HepG2 (cell line): ENCODE measurements around the gene GAL3ST2. TPM values are rescaled to one million over a fixed set of nuclear protein-coding genes. Genes with fewer than 3 reads are reported as not detected.

Experiments
- ATAC-seq: fragments of 200-7000 bp; cut with Tn5 transposase; 3 replicates; pipeline ENCODE4 v1.9.1; 2020; ENCODE audit warnings: mild to moderate bottlenecking, moderate library complexity
- BruUV-seq: library from RNA; stranded (reverse); fragments of 400-500 nt; replicated peaks from 2 replicates; lab custom pipeline; 2021; lab: Mats Ljungman, UMichigan
- CTCF ChIA-PET: fragments of 300-600 bp; formaldehyde crosslinking; extraction: SDS; loops from one replicate; lab custom pipeline; 2021; ENCODE audit warnings: low total read pairs, inconsistent platforms, low intra/inter-chr PET ratio; lab: Yijun Ruan, JAX
- POLR2A ChIA-PET: fragments of 350-600 bp; sonication (Branson Sonifier 250); formaldehyde crosslinking; loops from one replicate; lab custom pipeline; 2020; ENCODE audit warnings: antibody characterized with exemption, inconsistent platforms; lab: Yijun Ruan, JAX
- DNase-seq: peaks from one replicate; pipeline ENCODE4 v3.0.0-alpha.2; 2015; ENCODE audit warnings: low spot score
- FAIRE-seq: peaks from 3 replicates; lab custom pipeline; 2011; peaks lifted over from hg19 to GRCh38; lab: Jason Lieb, UNC
- H2AFZ ChIP-seq: one replicate; pipeline ENCODE4 v1.6.1; 2011; ENCODE audit warnings: low read length, inconsistent platforms
- H3K27ac ChIP-seq: fragments of 300-600 bp; 3 replicates; pipeline ENCODE4 v1.8.0; 2011; ENCODE audit warnings: mixed run types, mild to moderate bottlenecking, mixed read lengths, low read length, inconsistent platforms; ENCODE audit not compliant: insufficient read depth; ENCODE audit errors: extremely low read length
- H3K27me3 ChIP-seq, 2 experiments: fragments of 200-600 bp in 1 of 2; 2 replicates in 1 of 2; 3 replicates in 1 of 2; pipeline versions ENCODE4 v1.6.0 to v1.8.0; 2011; ENCODE audit warnings: low read length in 2 of 2, mild to moderate bottlenecking in 2 of 2, moderate library complexity in 2 of 2, inconsistent platforms in 1 of 2; ENCODE audit not compliant: insufficient read depth in 2 of 2, control insufficient read depth in 1 of 2
- H3K36me3 ChIP-seq, 2 experiments: fragments of 200-600 bp in 1 of 2; replicated peaks in 1 of 2; 2 replicates in 1 of 2; 3 replicates in 1 of 2; pipeline versions ENCODE4 v1.5.1 to v1.8.0; 2011; ENCODE audit warnings: low read length in 2 of 2, inconsistent platforms in 1 of 2; ENCODE audit not compliant: insufficient read depth in 2 of 2, control insufficient read depth in 1 of 2
- H3K4me1 ChIP-seq: 2 replicates; pipeline ENCODE4 v1.5.1; 2012; ENCODE audit warnings: low read length, inconsistent platforms; ENCODE audit not compliant: insufficient read depth
- H3K4me2 ChIP-seq: 2 replicates; pipeline ENCODE4 v1.6.0; 2011; ENCODE audit warnings: low read depth, low read length, inconsistent platforms
- H3K4me3 ChIP-seq, 3 experiments: fragments of 200-600 bp in 1 of 3; sonication (generic), shearing (Covaris generic) in 1 of 3; replicated peaks in 1 of 3; 2 replicates each; pipeline ENCODE4 v1.5.1; 2011 to 2016; ENCODE audit warnings: low read length in 3 of 3, inconsistent platforms in 2 of 3, low read depth in 2 of 3, mild to moderate bottlenecking in 2 of 3, control low read depth in 1 of 3, mixed read lengths in 1 of 3; ENCODE audit not compliant: insufficient read depth in 1 of 3
- H3K79me2 ChIP-seq: one replicate; pipeline ENCODE4 v1.6.1; 2011; ENCODE audit warnings: low read length, inconsistent platforms; ENCODE audit not compliant: insufficient read depth
- H3K9ac ChIP-seq: 2 replicates; pipeline ENCODE4 v1.6.0; 2011; ENCODE audit warnings: mild to moderate bottlenecking, low read depth, low read length, inconsistent platforms; ENCODE audit not compliant: insufficient read depth
- H3K9me3 ChIP-seq: 2 replicates; pipeline ENCODE4 v1.5.1; 2012; ENCODE audit warnings: mild to moderate bottlenecking, low read length
- H4K20me1 ChIP-seq: 2 replicates; pipeline ENCODE4 v1.6.0; 2011; ENCODE audit warnings: inconsistent platforms, mild to moderate bottlenecking, low read length, moderate library complexity; ENCODE audit not compliant: insufficient read depth
- GMEB1 ChIP-seq: sonication (generic); formaldehyde crosslinking; IDR thresholded peaks from 2 replicates; pipeline ENCODE4 v1.5.1; 2020; ENCODE audit warnings: missing genetic modification reagents, mild to moderate bottlenecking, borderline replicate concordance
- HNRNPL ChIP-seq: fragments of 200-400 bp; formaldehyde crosslinking; IDR thresholded peaks from 2 replicates; pipeline ENCODE4 v1.6.1; 2017; ENCODE audit warnings: mild to moderate bottlenecking, low read depth, low read length
- KDM4B ChIP-seq: sonication (generic); formaldehyde crosslinking; IDR thresholded peaks from 2 replicates; pipeline ENCODE4 v1.4.0; 2020; ENCODE audit warnings: missing genetic modification reagents
- YY1 ChIP-seq: IDR thresholded peaks from 2 replicates; pipeline ENCODE4 v1.6.1; 2011; ENCODE audit warnings: low read length, low read depth, moderate library complexity, mild to moderate bottlenecking; ENCODE audit not compliant: insufficient read depth, insufficient replicate concordance
- ZBTB10 ChIP-seq: sonication (generic); formaldehyde crosslinking; IDR thresholded peaks from 2 replicates; pipeline ENCODE4 v1.4.0; 2020; ENCODE audit warnings: missing genetic modification reagents, borderline replicate concordance
- ZNF749 ChIP-seq: sonication (generic); formaldehyde crosslinking; IDR thresholded peaks from 2 replicates; pipeline ENCODE4 v1.8.0; 2022; ENCODE audit warnings: mild to moderate bottlenecking, missing genetic modification reagents, moderate library complexity, borderline replicate concordance
- WGBS: methylation state at CpG from one replicate; pipeline ENCODE4 v1.1.6; 2017; ENCODE audit warnings: low lambda C conversion rate; 5-methylcytosine and 5-hydroxymethylcytosine counted together
- in situ Hi-C: cut with HindIII; loops from 2 replicates; pipeline ENCODE4 v1.10.0; 2017; ENCODE audit warnings: low pct_unique_long_range_greater_than_20kb; ENCODE audit not compliant: extremely low pct_ligation_motif_present
- intact Hi-C: fragments of 100-400 bp; cut with micrococcal nuclease; formaldehyde crosslinking; loops from one replicate; pipeline ENCODE4 v1.10.0; 2022; ENCODE audit not compliant: unreplicated experiment
- polyA plus RNA-seq, 8 experiments: library from polyadenylated mRNA; depleted of rRNA in 3 of 8; stranded (reverse) in 7 of 8; unstranded in 1 of 8; fragments of >200 nt; fragmentation: Illumina TruSeq in 4 of 8; extraction: Trizol in 4 of 8; gene quantifications; 2 replicates each; pipeline versions ENCODE4 v1.2.1 to v1.2.3, GENCODE V29; 2011 to 2016; ENCODE audit warnings: low read depth in 4 of 8, missing spikeins in 1 of 8, mixed read lengths in 1 of 8; ENCODE audit not compliant: insufficient read depth in 1 of 8
- total RNA-seq, 5 experiments: library from RNA; depleted of rRNA; stranded (reverse); fragments of >200 nt; fragmentation: Illumina TruSeq; extraction: Trizol; gene quantifications; 2 replicates each; pipeline ENCODE4 v1.2.3, GENCODE V29; 2016; ENCODE audit warnings: low read depth in 1 of 5
- TF ChIP-seq, protein P1 (sequence below): sonication (generic); formaldehyde crosslinking; IDR thresholded peaks from 2 replicates; pipeline ENCODE4 v1.9.0; 2022; ENCODE audit warnings: low read depth, missing genetic modification reagents

Gene GAL3ST2
- total and polyA plus RNA-seq, 2 of the 13 experiments (the other 11 are each of a cell fraction or from before 2014, with no cell fraction given) = 0.17 to 0.20 TPM

- TF ChIP-seq ZBTB10 (no peak), GMEB1 (CRISPR knock-in tag) (no peak), YY1 (no peak), KDM4B (CRISPR knock-in tag) (no peak)
Measured at GRCh38 chr2:241743620-241744019, 33.0 kb upstream of the GAL3ST2 start (continued).

- ATAC-seq (no peak), FAIRE-seq (no peak), DNase-seq (no peak)
- CTCF ChIA-PET = no interaction called here
- no TSS peak for BruUV-seq
- WGBS = 89% methylated on average over 22 of the region's 24 CpGs
- intact Hi-C loops (no loop called here), in situ Hi-C loops (no loop called here)
- no peak overlapping the region for H3K9ac ChIP-seq
- H3K27ac ChIP-seq = no peak overlapping the region
- peaks cover 27% of the 10 kb centered on the region for H3K4me1 ChIP-seq
- H3K4me2 ChIP-seq = no peak overlapping the region
- H3K9me3 ChIP-seq = no peaks in the 10 kb centered on the region
- peaks cover 13 to 36% of the 10 kb centered on the region in 2 experiments; a peak in 4 of 5 replicates for H3K36me3 ChIP-seq
- H3K79me2 ChIP-seq = no peaks in the 10 kb centered on the region
- no peaks in the 10 kb centered on the region; a peak in 1 of 5 replicates for H3K27me3 ChIP-seq
- no peak overlapping the region for H3K4me3 ChIP-seq
- no peak for TF ChIP-seq ZNF749 (CRISPR knock-in tag)
- peak; percentile 40; the same call in 1 of the 2 replicates for TF ChIP-seq HNRNPL
- TF ChIP-seq, protein P1, sequence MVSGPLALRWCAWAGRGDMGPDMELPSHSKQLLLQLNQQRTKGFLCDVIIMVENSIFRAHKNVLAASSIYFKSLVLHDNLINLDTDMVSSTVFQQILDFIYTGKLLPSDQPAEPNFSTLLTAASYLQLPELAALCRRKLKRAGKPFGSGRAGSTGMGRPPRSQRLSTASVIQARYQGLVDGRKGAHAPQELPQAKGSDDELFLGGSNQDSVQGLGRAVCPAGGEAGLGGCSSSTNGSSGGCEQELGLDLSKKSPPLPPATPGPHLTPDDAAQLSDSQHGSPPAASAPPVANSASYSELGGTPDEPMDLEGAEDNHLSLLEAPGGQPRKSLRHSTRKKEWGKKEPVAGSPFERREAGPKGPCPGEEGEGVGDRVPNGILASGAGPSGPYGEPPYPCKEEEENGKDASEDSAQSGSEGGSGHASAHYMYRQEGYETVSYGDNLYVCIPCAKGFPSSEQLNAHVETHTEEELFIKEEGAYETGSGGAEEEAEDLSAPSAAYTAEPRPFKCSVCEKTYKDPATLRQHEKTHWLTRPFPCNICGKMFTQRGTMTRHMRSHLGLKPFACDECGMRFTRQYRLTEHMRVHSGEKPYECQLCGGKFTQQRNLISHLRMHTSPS (CRISPR knock-in tag) = peak; percentile 87; the same call in 1 of the 2 replicates
- H2AFZ ChIP-seq = no peak overlapping the region
- POLR2A ChIA-PET = interaction anchor here (1.6 to 1.7 kb wide), 2 partner anchors 9 to 27 kb away, joined by 5 to 7 read pairs; partner anchors contain the start of gene D2HGDH
- H4K20me1 ChIP-seq = no peaks in the 10 kb centered on the region
Measured at GRCh38 chr2:241744028-241744754, 32.4 kb upstream of the GAL3ST2 start.
